Panc1 (cell line): ENCODE results near the gene USP4. TPM values are rescaled to one million over a fixed set of nuclear protein-coding genes. Genes with fewer than 3 reads are reported as not detected.

Experiments used
- ATAC-seq: fragments of 200-7000 bp; cut with Tn5 transposase; 2 replicates; pipeline ENCODE4 v1.9.1; 2020; ENCODE audit warnings: mild to moderate bottlenecking, moderate library complexity
- BruUV-seq: library from RNA; stranded (reverse); fragments of 400-500 nt; replicated peaks from 2 replicates; lab custom pipeline; 2021; lab: Mats Ljungman, UMichigan
- CTCF ChIA-PET: fragments of 300-600 bp; sonication (Branson Sonifier 250); formaldehyde crosslinking; loops from one replicate; lab custom pipeline; 2022; ENCODE audit warnings: antibody characterized with exemption; lab: Charles Lee
- POLR2A ChIA-PET: fragments of 300-600 bp; sonication (Branson Sonifier 250); formaldehyde crosslinking; loops from one replicate; lab custom pipeline; 2022; ENCODE audit warnings: antibody characterized with exemption; lab: Charles Lee
- DNase-seq: peaks from one replicate; pipeline ENCODE4 v3.0.0-alpha.2; 2010; ENCODE audit warnings: low read depth, low spot score
- H3K27ac ChIP-seq: 2 replicates; pipeline ENCODE4 v1.5.1; 2011; ENCODE audit warnings: mild to moderate bottlenecking, low read length, inconsistent platforms
- H3K27me3 ChIP-seq: fragments of 200-500 bp; sonication (Bioruptor generic); 2 replicates; pipeline ENCODE4 v1.6.0; 2014; ENCODE audit warnings: low read length, inconsistent platforms; ENCODE audit not compliant: control insufficient read depth, insufficient read depth
- H3K36me3 ChIP-seq: fragments of 200-500 bp; sonication (Bioruptor generic); 2 replicates; pipeline ENCODE4 v1.5.1; 2014; ENCODE audit warnings: inconsistent platforms, mild to moderate bottlenecking, low read length, moderate library complexity; ENCODE audit not compliant: control insufficient read depth, insufficient read depth
- H3K4me1 ChIP-seq: 2 replicates; pipeline ENCODE4 v1.5.1; 2011; ENCODE audit warnings: inconsistent platforms, mild to moderate bottlenecking, low read length, moderate library complexity; ENCODE audit not compliant: control insufficient read depth, insufficient read depth
- H3K4me3 ChIP-seq, 2 experiments: 2 replicates each; pipeline ENCODE4 v1.5.1; 2011 to 2012; ENCODE audit warnings: low read depth in 2 of 2, low read length in 2 of 2, mild to moderate bottlenecking in 2 of 2, inconsistent platforms in 1 of 2, moderate library complexity in 1 of 2
- H3K9me3 ChIP-seq: fragments of 200-500 bp; sonication (Bioruptor generic); 2 replicates; pipeline ENCODE4 v1.5.1; 2014; ENCODE audit warnings: low read depth, mild to moderate bottlenecking, inconsistent platforms, low read length, moderate library complexity; ENCODE audit not compliant: control insufficient read depth, insufficient read depth
- CTCF ChIP-seq: fragments of 450-650 bp; IDR thresholded peaks from 2 replicates; pipeline ENCODE4 v1.5.1; 2017; ENCODE audit warnings: mild to moderate bottlenecking
- POLR2AphosphoS5 ChIP-seq: IDR thresholded peaks from 2 replicates; pipeline ENCODE4 v1.6.1; 2012; ENCODE audit warnings: mild to moderate bottlenecking, low read depth, low read length, moderate library complexity
- REST ChIP-seq, 2 experiments: IDR thresholded peaks; 2 replicates each; pipeline ENCODE4 v1.6.1; 2011 to 2012; ENCODE audit warnings: low read depth in 2 of 2, control low read depth in 1 of 2, low read length in 1 of 2, mild to moderate bottlenecking in 1 of 2, moderate library complexity in 1 of 2; ENCODE audit not compliant: insufficient read depth in 1 of 2
- SIN3A ChIP-seq: IDR thresholded peaks from 2 replicates; pipeline ENCODE4 v1.6.1; 2012; ENCODE audit warnings: low read depth, mild to moderate bottlenecking, low read length, moderate library complexity, borderline replicate concordance; ENCODE audit not compliant: insufficient read depth
- TCF7L2 ChIP-seq: IDR thresholded peaks from 2 replicates; pipeline ENCODE4 v1.6.1; 2011; ENCODE audit warnings: mild to moderate bottlenecking, low read depth, low read length, inconsistent platforms
- in situ Hi-C: cut with HindIII; loops from 2 replicates; pipeline ENCODE4 v1.10.0; 2016; ENCODE audit warnings: low sequenced_read_pairs, low pct_unique_long_range_greater_than_20kb
- intact Hi-C: fragments of 100-400 bp; cut with micrococcal nuclease; formaldehyde crosslinking; loops from one replicate; pipeline ENCODE4 v1.10.0; 2022; ENCODE audit not compliant: unreplicated experiment
- total RNA-seq: library from RNA; stranded (reverse); gene quantifications from one replicate; pipeline ENCODE4 v1.2.1, GENCODE V29; 2021; ENCODE audit not compliant: unreplicated experiment

USP4 gene
- total RNA-seq, 1 experiment from 2014 or later: 39.9 TPM

- Histone ChIP-seq H3K36me3 (no peaks in the 10 kb centered on the region), H3K27ac (no peak overlapping the region), H3K9me3 (no peaks in the 10 kb centered on the region), H3K27me3 (no peaks in the 10 kb centered on the region), H3K4me3 (no peak overlapping the region), H3K4me1 (no peaks in the 10 kb centered on the region)
- no peak for TF ChIP-seq TCF7L2
- TF ChIP-seq CTCF: no peak
- TF ChIP-seq POLR2AphosphoS5: no peak
- TF ChIP-seq SIN3A: no peak
- TF ChIP-seq REST (IDR thresholded peaks at IDR 0.05; ENCODE audit: insufficient read depth in 1 of 2, low read depth in 2 of 2, low read length in 1 of 2): no peak
- POLR2A ChIA-PET: no interaction called here
- in situ Hi-C loops (no loop called here), intact Hi-C loops (no loop called here)
- DNase-seq (no peak), ATAC-seq (no peak)
- CTCF ChIA-PET: no interaction called here
- no TSS peak for BruUV-seq
These were observed 68.8 kb downstream of the USP4 start for GRCh38 chr3:49271047-49271446.

- TF ChIP-seq CTCF (no peak), TCF7L2 (no peak), REST (IDR thresholded peaks at IDR 0.05; ENCODE audit: insufficient read depth in 1 of 2, low read depth in 2 of 2, low read length in 1 of 2) (no peak), SIN3A (no peak), POLR2AphosphoS5 (no peak)
- Histone ChIP-seq H3K27ac (no peak overlapping the region), H3K9me3 (no peaks in the 10 kb centered on the region), H3K36me3 (no peaks in the 10 kb centered on the region), H3K4me3 (no peak overlapping the region), H3K27me3 (no peaks in the 10 kb centered on the region), H3K4me1 (no peaks in the 10 kb centered on the region)
- in situ Hi-C loops: no loop called here
- ATAC-seq: no peak
- DNase-seq: no peak
- ChIA-PET POLR2A (no interaction called here), CTCF (no interaction called here)
- intact Hi-C loops: no loop called here
- BruUV-seq: no TSS peak
These were observed 69.7 kb downstream of the USP4 start for GRCh38 chr3:49270156-49270500.
